Activated T-helper 17 cell treated with anti-CD3 and anti-CD28 coated beads, Interleukin-2, amount 50 U/mL, for 72 hours (primary cell): ENCODE data around the gene ANTXRL. TPM values are rescaled to one million over a fixed set of nuclear protein-coding genes. Genes with fewer than 3 reads are reported as not detected.

Source experiments
- total RNA-seq, 2 donors: library from RNA; stranded (reverse); gene quantifications; one replicate each; pipeline ENCODE4 v1.2.3, GENCODE V29; 2022

ANTXRL gene
- total RNA-seq, 2 donors from 2014 or later = not detected

Other genes with a start within 250 kb of the ANTXRL start
- gene MSMB, start 240.7 kb upstream of the ANTXRL start, total RNA-seq = not detected
- not detected for gene ANXA8L1, start 88.8 kb downstream of the ANTXRL start, total RNA-seq
- not detected for gene NPY4R, start 179.0 kb downstream of the ANTXRL start, total RNA-seq